HL-60/S4 (cell line): ENCODE results near the gene ISYNA1.

Experiments
- in situ Hi-C: fragments of 300-500 bp; cut with MboI; formaldehyde crosslinking; loops from 2 replicates; pipeline ENCODE4 v1.14.3; 2022; ENCODE audit warnings: low sequenced_read_pairs

The ISYNA1 gene

GRCh38 chr19:18437491-18438330 lies at the start of gene ISYNA1:
Gene ISYNA1 (minus strand): TSS chr19:18438133. CDS start chr19:18437979, 154 bp downstream.
- in situ Hi-C loops = no loop called here

GRCh38 chr19:18486746-18487145 lies 48.8 kb upstream of the ISYNA1 start:
- in situ Hi-C loops = no loop called here

GRCh38 chr19:18484992-18485391 lies 47.1 kb upstream of the ISYNA1 start:
- in situ Hi-C loops = no loop called here

- in situ Hi-C loops = no loop called here
Measured at GRCh38 chr19:18483119-18483890, 45.4 kb upstream of the ISYNA1 start.

GRCh38 chr19:18481505-18482222 lies 43.7 kb upstream of the ISYNA1 start:
- in situ Hi-C loops = no loop called here

GRCh38 chr19:18480006-18480691 lies 42.2 kb upstream of the ISYNA1 start:
- in situ Hi-C loops = no loop called here

- in situ Hi-C loops = no loop called here
Measured at GRCh38 chr19:18478545-18479311, 40.8 kb upstream of the ISYNA1 start.

GRCh38 chr19:18477974-18478373 lies 40.0 kb upstream of the ISYNA1 start:
- in situ Hi-C loops = no loop called here

- in situ Hi-C loops = no loop called here
Measured at GRCh38 chr19:18477042-18477779, 39.3 kb upstream of the ISYNA1 start.

- in situ Hi-C loops = no loop called here
Measured at GRCh38 chr19:18476507-18477041, 38.6 kb upstream of the ISYNA1 start.

GRCh38 chr19:18475762-18476331 lies 37.9 kb upstream of the ISYNA1 start:
- in situ Hi-C loops = no loop called here

- in situ Hi-C loops = no loop called here
Measured at GRCh38 chr19:18475004-18475453, 37.1 kb upstream of the ISYNA1 start.

GRCh38 chr19:18474366-18474887 lies 36.5 kb upstream of the ISYNA1 start:
- in situ Hi-C loops = loop anchor here (25.0 kb wide), 1 partner anchor 513 kb away; no protein-coding TSS in a partner anchor

- in situ Hi-C loops = loop anchor here (25.0 kb wide), 1 partner anchor 514 kb away; no protein-coding TSS in a partner anchor
Measured at GRCh38 chr19:18473706-18474087, 35.8 kb upstream of the ISYNA1 start.

- in situ Hi-C loops = loop anchor here (25.0 kb wide), 1 partner anchor 514 kb away; no protein-coding TSS in a partner anchor
Measured at GRCh38 chr19:18473003-18473705, 35.2 kb upstream of the ISYNA1 start.

- in situ Hi-C loops = loop anchor here (25.0 kb wide), 1 partner anchor 517 kb away; no protein-coding TSS in a partner anchor
Measured at GRCh38 chr19:18470787-18471186, 32.9 kb upstream of the ISYNA1 start.

- in situ Hi-C loops = loop anchor here (25.0 kb wide), 1 partner anchor 518 kb away; no protein-coding TSS in a partner anchor
Measured at GRCh38 chr19:18469069-18469846, 31.3 kb upstream of the ISYNA1 start.
